ENCODE data around the gene KANK4. TPM values are rescaled to one million over a fixed set of nuclear protein-coding genes. Genes with fewer than 3 reads are reported as not detected.

KANK4 gene
- total RNA-seq, 4 donors from 2014 or later: 28.5 to 48.2 (median 45.7) TPM

DNA sequence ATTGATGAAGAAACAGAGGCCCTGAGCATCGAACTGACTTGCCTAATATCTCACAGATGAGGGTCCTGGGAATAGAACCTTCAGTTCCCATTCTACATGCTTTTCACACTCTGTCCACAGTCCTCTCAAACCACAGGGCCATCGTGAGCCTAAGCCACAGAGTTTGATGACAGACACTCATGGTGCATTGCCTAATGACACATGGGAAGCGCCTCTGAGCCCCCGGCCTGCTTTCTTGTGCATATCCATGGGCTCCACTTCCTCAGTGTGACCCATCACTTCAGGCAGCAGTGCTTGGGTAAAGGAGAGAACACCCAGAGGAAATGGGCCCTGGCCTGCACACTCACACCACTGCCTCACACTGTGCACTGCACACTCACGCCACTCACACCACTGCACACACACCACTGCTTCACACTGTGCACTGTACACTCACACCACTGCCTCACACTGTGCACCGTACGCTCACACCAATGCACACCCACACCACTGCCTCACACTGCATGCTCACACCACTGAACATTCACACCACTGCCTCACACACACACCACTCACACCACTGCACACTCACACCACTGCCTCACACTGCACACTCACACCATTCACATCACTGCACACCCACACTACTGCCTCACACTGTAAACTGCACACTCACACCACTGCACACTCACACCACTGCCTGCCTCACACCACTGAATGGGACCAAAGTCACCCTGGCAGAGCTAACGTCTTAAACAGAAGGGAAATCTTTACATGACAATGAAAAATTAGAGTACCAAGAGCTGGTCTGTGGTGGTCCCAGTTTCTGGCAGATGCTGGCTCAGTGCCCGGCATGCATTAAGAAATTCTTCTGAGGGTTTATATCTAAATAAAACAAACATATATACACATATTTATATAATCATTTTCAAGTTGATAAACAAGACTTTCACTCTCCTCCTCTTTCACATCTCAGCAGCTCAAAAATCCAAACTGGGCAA, 53.0 kb downstream of the KANK4 start:
- WGBS, 2 donors: 83 to 84% methylated on average over 9 of the region's 9 CpGs
- H3K4me3 ChIP-seq: no peak overlapping the region
- peaks cover 0 to 7% (median 0%) of the 10 kb centered on the region in 4 donors for H3K4me1 ChIP-seq
- TF ChIP-seq POLR2A (IDR thresholded peaks at IDR 0.05) (no peak), EP300 (IDR thresholded peaks at IDR 0.05) (no peak)
- TF ChIP-seq, protein P1, sequence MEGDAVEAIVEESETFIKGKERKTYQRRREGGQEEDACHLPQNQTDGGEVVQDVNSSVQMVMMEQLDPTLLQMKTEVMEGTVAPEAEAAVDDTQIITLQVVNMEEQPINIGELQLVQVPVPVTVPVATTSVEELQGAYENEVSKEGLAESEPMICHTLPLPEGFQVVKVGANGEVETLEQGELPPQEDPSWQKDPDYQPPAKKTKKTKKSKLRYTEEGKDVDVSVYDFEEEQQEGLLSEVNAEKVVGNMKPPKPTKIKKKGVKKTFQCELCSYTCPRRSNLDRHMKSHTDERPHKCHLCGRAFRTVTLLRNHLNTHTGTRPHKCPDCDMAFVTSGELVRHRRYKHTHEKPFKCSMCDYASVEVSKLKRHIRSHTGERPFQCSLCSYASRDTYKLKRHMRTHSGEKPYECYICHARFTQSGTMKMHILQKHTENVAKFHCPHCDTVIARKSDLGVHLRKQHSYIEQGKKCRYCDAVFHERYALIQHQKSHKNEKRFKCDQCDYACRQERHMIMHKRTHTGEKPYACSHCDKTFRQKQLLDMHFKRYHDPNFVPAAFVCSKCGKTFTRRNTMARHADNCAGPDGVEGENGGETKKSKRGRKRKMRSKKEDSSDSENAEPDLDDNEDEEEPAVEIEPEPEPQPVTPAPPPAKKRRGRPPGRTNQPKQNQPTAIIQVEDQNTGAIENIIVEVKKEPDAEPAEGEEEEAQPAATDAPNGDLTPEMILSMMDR (IDR thresholded peaks at IDR 0.05): no peak
- H3K9me3 ChIP-seq: no peaks in the 10 kb centered on the region
- no peaks in the 10 kb centered on the region for H3K27me3 ChIP-seq
- H3K27ac ChIP-seq: no peak overlapping the region
- peaks cover 0 to 68% (median 0%) of the 10 kb centered on the region in 3 donors for H3K36me3 ChIP-seq
- no peak for DNase-seq (ENCODE audit: low spot score in 2 of 2)

DNA sequence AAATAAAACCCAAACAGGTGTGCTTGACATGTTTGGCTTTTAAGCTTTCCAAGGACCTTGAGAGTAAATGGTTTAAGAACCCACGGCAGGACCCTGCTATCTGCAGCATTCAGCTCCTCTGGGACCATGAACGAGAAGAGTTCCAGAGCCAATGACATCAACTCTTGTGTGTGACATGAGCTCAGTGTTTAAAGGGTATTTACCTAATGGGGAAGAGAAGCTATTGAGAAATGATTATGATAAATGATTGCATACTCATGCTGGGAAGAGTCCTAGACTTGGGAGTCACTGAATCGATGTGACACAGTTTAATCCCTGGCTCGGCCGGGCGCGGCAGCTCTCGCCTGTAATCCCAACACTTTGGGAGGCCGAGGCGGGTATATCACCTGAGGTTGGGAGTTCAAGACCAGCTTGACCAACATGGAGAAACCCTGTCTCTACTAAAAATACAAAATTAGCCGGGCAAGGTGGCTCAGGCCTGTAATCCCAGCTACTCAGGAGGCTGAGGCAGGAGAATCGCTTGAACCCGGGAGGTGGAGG, 55.4 kb downstream of the KANK4 start:
- 80 to 83% methylated on average over 13 of the region's 13 CpGs for WGBS, 2 donors
- TF ChIP-seq POLR2A (IDR thresholded peaks at IDR 0.05) (no peak), EP300 (IDR thresholded peaks at IDR 0.05) (no peak)
- TF ChIP-seq, protein P1 (IDR thresholded peaks at IDR 0.05): no peak

GRCh38 chr1:62263006-62263813, 56.0 kb downstream of the KANK4 start:
- TF ChIP-seq, protein P1 (IDR thresholded peaks at IDR 0.05): no peak
- TF ChIP-seq POLR2A (IDR thresholded peaks at IDR 0.05) (no peak), EP300 (IDR thresholded peaks at IDR 0.05) (no peak)
- Histone ChIP-seq H3K4me1 (peaks cover 0 to 3% (median 0%) of the 10 kb centered on the region in 4 donors), H3K9me3 (no peaks in the 10 kb centered on the region), H3K36me3 (peaks cover 0 to 68% (median 0%) of the 10 kb centered on the region in 3 donors), H3K27ac (no peak overlapping the region), H3K27me3 (no peaks in the 10 kb centered on the region), H3K4me3 (no peak overlapping the region)
- DNase-seq (ENCODE audit: low spot score in 2 of 2): no peak
- 63 to 65% methylated on average over 19 of the region's 19 CpGs for WGBS, 2 donors

More for the DNA sequence above, 55.4 kb downstream of the KANK4 start:
- Histone ChIP-seq H3K4me1 (peaks cover 0 to 3% (median 0%) of the 10 kb centered on the region in 4 donors), H3K36me3 (peaks cover 0 to 72% (median 0%) of the 10 kb centered on the region in 3 donors), H3K27me3 (no peaks in the 10 kb centered on the region), H3K9me3 (no peaks in the 10 kb centered on the region), H3K4me3 (no peak overlapping the region), H3K27ac (no peak overlapping the region)
- no peak for DNase-seq (ENCODE audit: low spot score in 2 of 2)

- Histone ChIP-seq H3K4me3 (no peak overlapping the region), H3K36me3 (peaks cover 0 to 61% (median 0%) of the 10 kb centered on the region in 3 donors), H3K27me3 (no peaks in the 10 kb centered on the region), H3K4me1 (peaks cover 0 to 3% (median 0%) of the 10 kb centered on the region in 4 donors), H3K27ac (no peak overlapping the region), H3K9me3 (no peaks in the 10 kb centered on the region)
- TF ChIP-seq POLR2A (IDR thresholded peaks at IDR 0.05) (no peak), EP300 (IDR thresholded peaks at IDR 0.05) (no peak)
- TF ChIP-seq, protein P1 (IDR thresholded peaks at IDR 0.05): no peak
- 61 to 65% methylated on average over 3 of the region's 3 CpGs for WGBS, 2 donors
- no peak for DNase-seq (ENCODE audit: low spot score in 2 of 2)
These were observed 58.5 kb downstream of the KANK4 start for GRCh38 chr1:62260688-62261087.
